ENCODE data around the gene TXK.

The TXK gene

DNA sequence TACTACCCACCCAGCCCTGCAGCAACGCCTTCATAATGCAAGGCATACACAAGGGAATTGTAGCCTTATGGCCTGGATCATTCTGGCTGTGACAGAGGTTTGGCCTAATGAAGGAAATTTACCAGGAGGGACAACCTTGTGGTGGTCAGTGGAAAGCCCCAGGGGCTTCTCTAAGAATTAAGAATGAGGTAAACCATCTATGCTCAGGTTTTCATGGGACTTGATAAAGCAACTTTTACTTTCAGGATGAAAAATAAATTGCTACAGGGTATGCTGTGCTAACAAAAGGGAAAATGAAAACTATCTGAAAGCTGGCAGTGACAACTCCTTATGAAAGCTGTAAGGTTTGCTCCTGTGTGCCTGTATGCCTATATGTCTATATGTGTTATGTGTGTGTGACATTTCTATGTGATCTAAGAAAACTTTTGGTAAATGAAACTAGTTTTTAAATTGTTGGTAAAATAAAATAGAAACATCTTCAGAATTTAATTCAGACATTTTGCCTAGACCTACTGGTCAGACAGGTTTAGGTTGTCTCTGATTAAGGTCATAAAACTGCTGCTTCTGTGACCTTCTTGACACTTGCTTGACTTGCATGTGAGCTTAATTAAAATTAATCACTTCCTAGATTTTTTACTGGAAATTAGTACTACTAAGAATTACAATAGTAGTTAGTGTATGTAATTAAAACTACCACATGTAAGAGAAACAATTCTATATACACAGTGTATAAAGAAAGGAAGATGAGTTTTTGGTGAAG lies 19.9 kb upstream of the TXK start:
- Histone ChIP-seq H3K4me3 (no peak overlapping the region), H3K27ac (no peak overlapping the region)
- DNase-seq (ENCODE audit: low spot score) = no peak
- TF ChIP-seq CTCF (IDR thresholded peaks at IDR 0.05) = no peak

DNA sequence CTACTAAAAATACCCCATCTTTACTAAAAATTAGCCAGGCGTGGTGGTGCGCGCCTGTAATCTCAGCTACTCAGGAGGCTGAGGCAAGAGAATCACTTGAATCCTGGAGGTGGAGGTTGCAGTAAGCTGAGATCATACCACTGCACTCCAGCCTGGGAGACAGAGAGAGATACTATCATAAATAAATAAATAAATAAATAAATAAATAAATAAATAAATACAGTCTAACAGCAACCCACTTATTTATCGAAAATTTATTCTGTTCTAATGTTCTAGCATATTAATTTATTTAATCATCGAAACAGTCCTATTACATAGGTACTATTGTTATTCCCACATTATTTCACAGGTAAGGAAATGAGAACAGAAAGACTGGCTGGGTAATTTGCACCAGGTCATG lies 18.2 kb upstream of the TXK start:
- no peak for TF ChIP-seq CTCF (IDR thresholded peaks at IDR 0.05)
- DNase-seq (ENCODE audit: low spot score) = no peak
- Histone ChIP-seq H3K27ac (no peak overlapping the region), H3K4me3 (no peak overlapping the region)

GRCh38 chr4:48149827-48150370 lies 15.8 kb upstream of the TXK start:
- Histone ChIP-seq H3K4me3 (no peak overlapping the region), H3K27ac (no peak overlapping the region)
- DNase-seq (ENCODE audit: low spot score) = no peak
- no peak for TF ChIP-seq CTCF (IDR thresholded peaks at IDR 0.05)

GRCh38 chr4:48147621-48148020 lies 13.6 kb upstream of the TXK start:
- Histone ChIP-seq H3K4me3 (no peak overlapping the region), H3K27ac (no peak overlapping the region)
- DNase-seq (ENCODE audit: low spot score) = no peak
- TF ChIP-seq CTCF (IDR thresholded peaks at IDR 0.05) = no peak

DNA sequence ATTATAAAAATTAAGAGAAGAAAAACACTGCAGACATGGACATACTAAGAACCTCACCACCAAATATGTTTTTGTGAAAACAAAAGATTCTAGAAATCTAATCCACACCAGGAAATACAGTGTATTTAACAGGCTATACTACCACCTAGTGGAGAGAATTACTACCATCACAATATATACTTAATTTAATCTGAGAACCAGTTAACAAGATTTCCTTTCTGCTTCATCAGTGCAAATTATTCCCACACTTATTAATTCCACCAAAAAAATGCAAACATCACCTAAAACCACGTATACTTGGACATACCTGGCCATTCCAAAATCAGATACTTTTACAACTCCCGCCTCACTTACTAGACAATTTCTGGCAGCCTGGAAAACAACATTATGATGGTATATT lies 7.0 kb upstream of the TXK start:
- Histone ChIP-seq H3K4me3 (no peak overlapping the region), H3K27ac (no peak overlapping the region)
- no peak for DNase-seq (ENCODE audit: low spot score)
- TF ChIP-seq CTCF (IDR thresholded peaks at IDR 0.05) = peak; percentile 50

GRCh38 chr4:48139691-48140090 lies 5.6 kb upstream of the TXK start:
- Histone ChIP-seq H3K4me3 (no peak overlapping the region), H3K27ac (no peak overlapping the region)
- TF ChIP-seq CTCF (IDR thresholded peaks at IDR 0.05) = no peak
- no peak for DNase-seq (ENCODE audit: low spot score)

DNA sequence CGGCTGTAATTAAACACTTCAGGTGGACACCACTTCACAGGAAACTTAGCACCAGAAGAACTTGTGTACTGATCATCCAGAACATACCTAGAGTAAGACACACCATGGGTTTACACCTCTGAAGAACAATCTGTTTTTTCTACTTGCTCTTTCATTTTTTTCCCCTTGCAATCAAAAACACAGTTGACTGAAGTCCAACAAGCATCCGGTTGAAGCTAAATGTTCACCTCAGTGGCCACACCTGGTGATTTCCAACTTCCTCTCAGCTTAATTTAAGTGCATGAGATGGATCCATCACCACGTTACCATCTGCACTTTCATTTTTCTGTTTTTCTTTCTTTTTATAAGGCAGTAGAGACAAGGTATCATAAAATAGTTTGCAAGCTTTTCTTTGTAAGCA lies 4.9 kb upstream of the TXK start:
- TF ChIP-seq CTCF (IDR thresholded peaks at IDR 0.05) = no peak
- no peak for DNase-seq (ENCODE audit: low spot score)
- no peak overlapping the region for H3K4me3 ChIP-seq
- H3K27ac ChIP-seq = no peak overlapping the region
